Activated CD4-positive, alpha-beta T cell treated with anti-CD3 and anti-CD28 coated beads, Interleukin-2, amount 10 ng/mL, durations not matched to agents 7 days and 5 days (primary cell): Measurements from ENCODE around the gene CFAP210. TPM values are rescaled to one million over a fixed set of nuclear protein-coding genes. Genes with fewer than 3 reads are reported as not detected.

Source experiments
- CTCF ChIA-PET: fragments of 350-600 bp; sonication (Branson Sonifier 250); formaldehyde crosslinking; loops from one replicate; lab custom pipeline; 2021; ENCODE audit warnings: antibody characterized with exemption; lab: Charles Lee
- POLR2A ChIA-PET: fragments of 350-600 bp; sonication (Branson Sonifier 250); formaldehyde crosslinking; loops from one replicate; lab custom pipeline; 2021; ENCODE audit warnings: antibody characterized with exemption; lab: Charles Lee
- DNase-seq: peaks from one replicate; pipeline ENCODE4 v3.0.0-alpha.2; 2020
- H3K27ac Mint-ChIP-seq: one replicate; pipeline ENCODE4 v1.8.0; 2021; ENCODE audit warnings: mild to moderate bottlenecking, moderate library complexity, mixed read lengths
- H3K27me3 Mint-ChIP-seq: one replicate; pipeline ENCODE4 v1.8.0; 2021; ENCODE audit warnings: mixed read lengths
- H3K36me3 Mint-ChIP-seq: one replicate; pipeline ENCODE4 v1.8.0; 2021; ENCODE audit warnings: low read depth, mixed read lengths
- H3K4me1 Mint-ChIP-seq: one replicate; pipeline ENCODE4 v1.8.0; 2021; ENCODE audit warnings: mixed read lengths
- H3K4me3 Mint-ChIP-seq: one replicate; pipeline ENCODE4 v1.8.0; 2021; ENCODE audit warnings: mild to moderate bottlenecking, moderate library complexity, mixed read lengths
- H3K9me3 Mint-ChIP-seq: one replicate; pipeline ENCODE4 v1.8.0; 2021; ENCODE audit warnings: mixed read lengths
- total RNA-seq, 2 experiments: library from RNA; stranded (reverse); gene quantifications; one replicate each; pipeline ENCODE4 v1.2.3, GENCODE V29; 2021

The CFAP210 gene
- total RNA-seq, 2 experiments from 2014 or later = not detected

- Mint-ChIP-seq H3K4me3 (no peak overlapping the region), H3K27me3 (peaks cover 6% of the 10 kb centered on the region), H3K9me3 (peaks cover 2% of the 10 kb centered on the region), H3K27ac (no peak overlapping the region), H3K36me3 (no peaks in the 10 kb centered on the region), H3K4me1 (peaks cover 2% of the 10 kb centered on the region)
- no peak for DNase-seq
- ChIA-PET POLR2A (no interaction called here), CTCF (interaction anchor here (0.7 kb wide), 1 partner anchor 12 kb away, joined by 4 read pairs; no protein-coding TSS in a partner anchor)
These were observed 31.0 kb downstream of the CFAP210 start for GRCh38 chr2:169663247-169663646.

- no peak overlapping the region for H3K27ac Mint-ChIP-seq
- POLR2A ChIA-PET = no interaction called here
- H3K9me3 Mint-ChIP-seq = peaks cover 2% of the 10 kb centered on the region
These were observed 31.5 kb downstream of the CFAP210 start for GRCh38 chr2:169662744-169663143.

GRCh38 chr2:169661265-169661664, 32.9 kb downstream of the CFAP210 start:
- ChIA-PET CTCF (no interaction called here), POLR2A (no interaction called here)
- H3K4me1 Mint-ChIP-seq = peaks cover 2% of the 10 kb centered on the region
- no peak overlapping the region for H3K27ac Mint-ChIP-seq
- DNase-seq = no peak
- H3K9me3 Mint-ChIP-seq = peaks cover 2% of the 10 kb centered on the region
- peaks cover 7% of the 10 kb centered on the region for H3K27me3 Mint-ChIP-seq
- H3K4me3 Mint-ChIP-seq = no peak overlapping the region
- no peaks in the 10 kb centered on the region for H3K36me3 Mint-ChIP-seq

More at GRCh38 chr2:169662744-169663143, 31.5 kb downstream of the CFAP210 start:
- no peak for DNase-seq
- CTCF ChIA-PET = no interaction called here
- Mint-ChIP-seq H3K4me1 (peaks cover 2% of the 10 kb centered on the region), H3K27me3 (peaks cover 6% of the 10 kb centered on the region), H3K36me3 (no peaks in the 10 kb centered on the region), H3K4me3 (no peak overlapping the region)

- Mint-ChIP-seq H3K27me3 (peaks cover 13% of the 10 kb centered on the region), H3K9me3 (peaks cover 2% of the 10 kb centered on the region), H3K4me3 (no peak overlapping the region), H3K27ac (no peak overlapping the region), H3K4me1 (peaks cover 2% of the 10 kb centered on the region), H3K36me3 (no peaks in the 10 kb centered on the region)
- no peak for DNase-seq
- ChIA-PET CTCF (no interaction called here), POLR2A (no interaction called here)
These were observed 34.9 kb downstream of the CFAP210 start for GRCh38 chr2:169659320-169659719.

- Mint-ChIP-seq H3K27ac (no peak overlapping the region), H3K27me3 (peaks cover 14% of the 10 kb centered on the region), H3K4me1 (peaks cover 2% of the 10 kb centered on the region), H3K9me3 (peaks cover 2% of the 10 kb centered on the region), H3K36me3 (no peaks in the 10 kb centered on the region), H3K4me3 (no peak overlapping the region)
- POLR2A ChIA-PET = no interaction called here
- CTCF ChIA-PET = no interaction called here
- DNase-seq = no peak
These were observed 35.3 kb downstream of the CFAP210 start for GRCh38 chr2:169658877-169659276.

- Mint-ChIP-seq H3K27me3 (peaks cover 20% of the 10 kb centered on the region), H3K36me3 (no peaks in the 10 kb centered on the region), H3K4me3 (no peak overlapping the region), H3K27ac (no peak overlapping the region), H3K4me1 (peaks cover 2% of the 10 kb centered on the region), H3K9me3 (peaks cover 2% of the 10 kb centered on the region)
- CTCF ChIA-PET = interaction anchor here (1.3 kb wide), 1 partner anchor 18 kb away, joined by 3 read pairs; no protein-coding TSS in a partner anchor
- no peak for DNase-seq
- POLR2A ChIA-PET = no interaction called here
These were observed 38.0 kb downstream of the CFAP210 start for GRCh38 chr2:169656164-169656563.

- no peaks in the 10 kb centered on the region for H3K4me1 Mint-ChIP-seq
- H3K36me3 Mint-ChIP-seq = no peaks in the 10 kb centered on the region
- H3K9me3 Mint-ChIP-seq = no peaks in the 10 kb centered on the region
- POLR2A ChIA-PET = no interaction called here
- H3K27ac Mint-ChIP-seq = no peak overlapping the region
- peaks cover 33% of the 10 kb centered on the region for H3K27me3 Mint-ChIP-seq
- H3K4me3 Mint-ChIP-seq = no peak overlapping the region
- DNase-seq = no peak
- CTCF ChIA-PET = no interaction called here
These were observed 40.6 kb downstream of the CFAP210 start for GRCh38 chr2:169653636-169654035.

- POLR2A ChIA-PET = no interaction called here
- Mint-ChIP-seq H3K4me3 (no peak overlapping the region), H3K27ac (no peak overlapping the region), H3K27me3 (peaks cover 30% of the 10 kb centered on the region), H3K9me3 (no peaks in the 10 kb centered on the region), H3K4me1 (no peaks in the 10 kb centered on the region), H3K36me3 (no peaks in the 10 kb centered on the region)
- CTCF ChIA-PET = no interaction called here
- no peak for DNase-seq
These were observed 44.9 kb downstream of the CFAP210 start for GRCh38 chr2:169649278-169649677.

GRCh38 chr2:169647496-169647895, 46.7 kb downstream of the CFAP210 start:
- DNase-seq = no peak
- H3K9me3 Mint-ChIP-seq = no peaks in the 10 kb centered on the region
- no peak overlapping the region for H3K27ac Mint-ChIP-seq
- H3K36me3 Mint-ChIP-seq = no peaks in the 10 kb centered on the region
- CTCF ChIA-PET = no interaction called here
- H3K4me1 Mint-ChIP-seq = no peaks in the 10 kb centered on the region
- H3K27me3 Mint-ChIP-seq = peaks cover 21% of the 10 kb centered on the region
- POLR2A ChIA-PET = no interaction called here
- no peak overlapping the region for H3K4me3 Mint-ChIP-seq

GRCh38 chr2:169644173-169644572, 50.0 kb downstream of the CFAP210 start:
- CTCF ChIA-PET = no interaction called here
- Mint-ChIP-seq H3K9me3 (no peaks in the 10 kb centered on the region), H3K4me1 (no peaks in the 10 kb centered on the region), H3K27me3 (peaks cover 11% of the 10 kb centered on the region), H3K4me3 (no peak overlapping the region), H3K27ac (no peak overlapping the region), H3K36me3 (peaks cover 13% of the 10 kb centered on the region)
- POLR2A ChIA-PET = no interaction called here
- no peak for DNase-seq

- no peak overlapping the region for H3K4me3 Mint-ChIP-seq
- H3K27me3 Mint-ChIP-seq = peaks cover 5% of the 10 kb centered on the region
- DNase-seq = no peak
- H3K36me3 Mint-ChIP-seq = peaks cover 13% of the 10 kb centered on the region
- no peaks in the 10 kb centered on the region for H3K4me1 Mint-ChIP-seq
- ChIA-PET CTCF (no interaction called here), POLR2A (no interaction called here)
- H3K9me3 Mint-ChIP-seq = no peaks in the 10 kb centered on the region
- no peak overlapping the region for H3K27ac Mint-ChIP-seq
These were observed 52.7 kb downstream of the CFAP210 start for GRCh38 chr2:169641464-169641863.

- H3K4me3 Mint-ChIP-seq = no peak overlapping the region
- H3K27ac Mint-ChIP-seq = no peak overlapping the region
- CTCF ChIA-PET = interaction anchor here (0.8 kb wide), 2 partner anchors 31 to 184 kb away, joined by 3 read pairs; partner anchors contain the start of gene METTL5
- DNase-seq = no peak
- H3K4me1 Mint-ChIP-seq = no peaks in the 10 kb centered on the region
- peaks cover 13% of the 10 kb centered on the region for H3K36me3 Mint-ChIP-seq
- H3K27me3 Mint-ChIP-seq = no peaks in the 10 kb centered on the region
- H3K9me3 Mint-ChIP-seq = no peaks in the 10 kb centered on the region
- POLR2A ChIA-PET = no interaction called here
These were observed 54.1 kb downstream of the CFAP210 start for GRCh38 chr2:169640104-169640503.

- Mint-ChIP-seq H3K4me1 (no peaks in the 10 kb centered on the region), H3K27me3 (no peaks in the 10 kb centered on the region), H3K4me3 (no peak overlapping the region), H3K27ac (no peak overlapping the region), H3K36me3 (peaks cover 20% of the 10 kb centered on the region), H3K9me3 (no peaks in the 10 kb centered on the region)
- DNase-seq = no peak
- ChIA-PET POLR2A (no interaction called here), CTCF (interaction anchor here (1.2 kb wide), 1 partner anchor 18 kb away, joined by 3 read pairs; no protein-coding TSS in a partner anchor)
These were observed 56.6 kb downstream of the CFAP210 start for GRCh38 chr2:169637620-169638019.

GRCh38 chr2:169636440-169637097, 57.6 kb downstream of the CFAP210 start:
- Mint-ChIP-seq H3K27me3 (no peaks in the 10 kb centered on the region), H3K9me3 (no peaks in the 10 kb centered on the region), H3K4me1 (no peaks in the 10 kb centered on the region), H3K4me3 (no peak overlapping the region), H3K36me3 (peaks cover 21% of the 10 kb centered on the region), H3K27ac (no peak overlapping the region)
- CTCF ChIA-PET = no interaction called here
- POLR2A ChIA-PET = no interaction called here
- DNase-seq = no peak
